HepG2 (cell line): ENCODE measurements around the gene CTDSP1. TPM values are rescaled to one million over a fixed set of nuclear protein-coding genes. Genes with fewer than 3 reads are reported as not detected.

Experiments used
- CSRNP1 ChIP-seq: sonication (generic); formaldehyde crosslinking; IDR thresholded peaks from 2 replicates; pipeline ENCODE4 v1.8.1; 2023; ENCODE audit warnings: mild to moderate bottlenecking, missing genetic modification reagents
- GATA4 ChIP-seq: sonication (generic); IDR thresholded peaks from 2 replicates; pipeline ENCODE4 v1.6.1; 2016; ENCODE audit warnings: antibody characterized with exemption, low read depth, borderline replicate concordance
- JARID2 ChIP-seq: sonication (generic); formaldehyde crosslinking; IDR thresholded peaks from 2 replicates; pipeline ENCODE4 v1.8.1; 2023; ENCODE audit warnings: missing genetic modification reagents, inconsistent platforms; ENCODE audit not compliant: insufficient replicate concordance
- KDM5A ChIP-seq: fragments of 200-600 bp; sonication (generic); IDR thresholded peaks from 2 replicates; pipeline ENCODE4 v1.7.0; 2018; ENCODE audit warnings: antibody characterized with exemption, mild to moderate bottlenecking, low read length, borderline replicate concordance
- NPAS2 ChIP-seq: sonication (generic); formaldehyde crosslinking; IDR thresholded peaks from 2 replicates; pipeline ENCODE4 v1.8.0; 2022; ENCODE audit warnings: mild to moderate bottlenecking, missing genetic modification reagents, borderline replicate concordance
- XRCC5 ChIP-seq: fragments of 200-400 bp; formaldehyde crosslinking; optimal IDR thresholded peaks from 2 replicates; pipeline ENCODE3; 2017; ENCODE audit warnings: mild to moderate bottlenecking, low read length
- ZBTB7B ChIP-seq: sonication (generic); formaldehyde crosslinking; IDR thresholded peaks from 2 replicates; pipeline ENCODE4 v1.4.0; 2020; ENCODE audit warnings: missing genetic modification reagents
- ZFP62 ChIP-seq: sonication (generic); formaldehyde crosslinking; IDR thresholded peaks from 2 replicates; pipeline ENCODE4 v1.4.0; 2020; ENCODE audit warnings: missing genetic modification reagents
- ZNF264 ChIP-seq: sonication (generic); formaldehyde crosslinking; IDR thresholded peaks from 2 replicates; pipeline ENCODE4 v1.4.0; 2020; ENCODE audit warnings: missing genetic modification reagents
- ZNF703 ChIP-seq: sonication (generic); formaldehyde crosslinking; IDR thresholded peaks from 2 replicates; pipeline ENCODE4 v1.5.1; 2020; ENCODE audit warnings: missing genetic modification reagents, mild to moderate bottlenecking, moderate library complexity, borderline replicate concordance
- ZNF737 ChIP-seq: sonication (generic); formaldehyde crosslinking; IDR thresholded peaks from 2 replicates; pipeline ENCODE4 v1.5.0; 2020; ENCODE audit warnings: missing genetic modification reagents, mild to moderate bottlenecking, borderline replicate concordance
- ZNF776 ChIP-seq: sonication (generic); formaldehyde crosslinking; IDR thresholded peaks from 2 replicates; pipeline ENCODE4 v1.4.0; 2020; ENCODE audit warnings: mild to moderate bottlenecking, missing genetic modification reagents
- polyA plus RNA-seq, 8 experiments: library from polyadenylated mRNA; depleted of rRNA in 3 of 8; stranded (reverse) in 7 of 8; unstranded in 1 of 8; fragments of >200 nt; fragmentation: Illumina TruSeq in 4 of 8; extraction: Trizol in 4 of 8; gene quantifications; 2 replicates each; pipeline versions ENCODE4 v1.2.1 to v1.2.3, GENCODE V29; 2011 to 2016; ENCODE audit warnings: low read depth in 4 of 8, missing spikeins in 1 of 8, mixed read lengths in 1 of 8; ENCODE audit not compliant: insufficient read depth in 1 of 8
- total RNA-seq, 5 experiments: library from RNA; depleted of rRNA; stranded (reverse); fragments of >200 nt; fragmentation: Illumina TruSeq; extraction: Trizol; gene quantifications; 2 replicates each; pipeline ENCODE4 v1.2.3, GENCODE V29; 2016; ENCODE audit warnings: low read depth in 1 of 5
- TF ChIP-seq, protein P1 (sequence below): sonication (generic); formaldehyde crosslinking; IDR thresholded peaks from 2 replicates; pipeline ENCODE4 v1.9.0; 2021; ENCODE audit warnings: mild to moderate bottlenecking, missing genetic modification reagents
- TF ChIP-seq, protein P2 (sequence below): sonication (generic); formaldehyde crosslinking; IDR thresholded peaks from 2 replicates; pipeline ENCODE4 v1.4.0; 2020; ENCODE audit warnings: missing genetic modification reagents, low read depth, mild to moderate bottlenecking, borderline replicate concordance
- TF ChIP-seq, protein P3 (sequence below): sonication (generic); formaldehyde crosslinking; IDR thresholded peaks from 2 replicates; pipeline ENCODE4 v1.8.0; 2022; ENCODE audit warnings: missing genetic modification reagents, mild to moderate bottlenecking, moderate library complexity, borderline replicate concordance
- TF ChIP-seq, protein P4 (sequence below): IDR thresholded peaks from 2 replicates; pipeline ENCODE4 v1.6.1; 2016; ENCODE audit warnings: mild to moderate bottlenecking

The CTDSP1 gene
- total and polyA plus RNA-seq, 2 of the 13 experiments (the other 11 are each of a cell fraction or from before 2014, with no cell fraction given): 91.0 to 268 TPM

GRCh38 chr2:218418717-218419458 lies 19.2 kb downstream of the CTDSP1 start, which contains the start of gene VIL1 (continued):
- TF ChIP-seq, protein P1, sequence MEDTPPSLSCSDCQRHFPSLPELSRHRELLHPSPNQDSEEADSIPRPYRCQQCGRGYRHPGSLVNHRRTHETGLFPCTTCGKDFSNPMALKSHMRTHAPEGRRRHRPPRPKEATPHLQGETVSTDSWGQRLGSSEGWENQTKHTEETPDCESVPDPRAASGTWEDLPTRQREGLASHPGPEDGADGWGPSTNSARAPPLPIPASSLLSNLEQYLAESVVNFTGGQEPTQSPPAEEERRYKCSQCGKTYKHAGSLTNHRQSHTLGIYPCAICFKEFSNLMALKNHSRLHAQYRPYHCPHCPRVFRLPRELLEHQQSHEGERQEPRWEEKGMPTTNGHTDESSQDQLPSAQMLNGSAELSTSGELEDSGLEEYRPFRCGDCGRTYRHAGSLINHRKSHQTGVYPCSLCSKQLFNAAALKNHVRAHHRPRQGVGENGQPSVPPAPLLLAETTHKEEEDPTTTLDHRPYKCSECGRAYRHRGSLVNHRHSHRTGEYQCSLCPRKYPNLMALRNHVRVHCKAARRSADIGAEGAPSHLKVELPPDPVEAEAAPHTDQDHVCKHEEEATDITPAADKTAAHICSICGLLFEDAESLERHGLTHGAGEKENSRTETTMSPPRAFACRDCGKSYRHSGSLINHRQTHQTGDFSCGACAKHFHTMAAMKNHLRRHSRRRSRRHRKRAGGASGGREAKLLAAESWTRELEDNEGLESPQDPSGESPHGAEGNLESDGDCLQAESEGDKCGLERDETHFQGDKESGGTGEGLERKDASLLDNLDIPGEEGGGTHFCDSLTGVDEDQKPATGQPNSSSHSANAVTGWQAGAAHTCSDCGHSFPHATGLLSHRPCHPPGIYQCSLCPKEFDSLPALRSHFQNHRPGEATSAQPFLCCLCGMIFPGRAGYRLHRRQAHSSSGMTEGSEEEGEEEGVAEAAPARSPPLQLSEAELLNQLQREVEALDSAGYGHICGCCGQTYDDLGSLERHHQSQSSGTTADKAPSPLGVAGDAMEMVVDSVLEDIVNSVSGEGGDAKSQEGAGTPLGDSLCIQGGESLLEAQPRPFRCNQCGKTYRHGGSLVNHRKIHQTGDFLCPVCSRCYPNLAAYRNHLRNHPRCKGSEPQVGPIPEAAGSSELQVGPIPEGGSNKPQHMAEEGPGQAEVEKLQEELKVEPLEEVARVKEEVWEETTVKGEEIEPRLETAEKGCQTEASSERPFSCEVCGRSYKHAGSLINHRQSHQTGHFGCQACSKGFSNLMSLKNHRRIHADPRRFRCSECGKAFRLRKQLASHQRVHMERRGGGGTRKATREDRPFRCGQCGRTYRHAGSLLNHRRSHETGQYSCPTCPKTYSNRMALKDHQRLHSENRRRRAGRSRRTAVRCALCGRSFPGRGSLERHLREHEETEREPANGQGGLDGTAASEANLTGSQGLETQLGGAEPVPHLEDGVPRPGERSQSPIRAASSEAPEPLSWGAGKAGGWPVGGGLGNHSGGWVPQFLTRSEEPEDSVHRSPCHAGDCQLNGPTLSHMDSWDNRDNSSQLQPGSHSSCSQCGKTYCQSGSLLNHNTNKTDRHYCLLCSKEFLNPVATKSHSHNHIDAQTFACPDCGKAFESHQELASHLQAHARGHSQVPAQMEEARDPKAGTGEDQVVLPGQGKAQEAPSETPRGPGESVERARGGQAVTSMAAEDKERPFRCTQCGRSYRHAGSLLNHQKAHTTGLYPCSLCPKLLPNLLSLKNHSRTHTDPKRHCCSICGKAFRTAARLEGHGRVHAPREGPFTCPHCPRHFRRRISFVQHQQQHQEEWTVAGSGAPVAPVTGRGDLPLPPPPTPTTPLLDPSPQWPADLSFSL (CRISPR knock-in tag): no peak
- TF ChIP-seq, protein P2, sequence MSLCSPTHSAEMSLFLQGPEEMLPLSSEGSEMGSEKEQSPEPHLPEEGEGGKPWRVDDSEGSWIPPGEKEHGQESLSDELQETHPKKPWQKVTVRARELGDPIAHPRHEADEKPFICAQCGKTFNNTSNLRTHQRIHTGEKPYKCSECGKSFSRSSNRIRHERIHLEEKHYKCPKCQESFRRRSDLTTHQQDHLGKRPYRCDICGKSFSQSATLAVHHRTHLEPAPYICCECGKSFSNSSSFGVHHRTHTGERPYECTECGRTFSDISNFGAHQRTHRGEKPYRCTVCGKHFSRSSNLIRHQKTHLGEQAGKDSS (CRISPR knock-in tag): no peak
- TF ChIP-seq ZFP62 (CRISPR knock-in tag) (no peak), ZNF737 (CRISPR knock-in tag) (no peak), NPAS2 (no peak), ZNF703 (CRISPR knock-in tag) (no peak), KDM5A (peak; percentile 50; the same call in 1 of the 2 replicates), JARID2 (CRISPR knock-in tag) (no peak), ZNF264 (CRISPR knock-in tag) (peak; percentile 98), CSRNP1 (CRISPR knock-in tag) (no peak), ZBTB7B (CRISPR knock-in tag) (peak; percentile 73), XRCC5 (peak; percentile 74), ZNF776 (CRISPR knock-in tag) (no peak), GATA4 (0 out of 2 replicates have a peak, but pooled peaks have one; percentile 52)
- TF ChIP-seq, protein P3, sequence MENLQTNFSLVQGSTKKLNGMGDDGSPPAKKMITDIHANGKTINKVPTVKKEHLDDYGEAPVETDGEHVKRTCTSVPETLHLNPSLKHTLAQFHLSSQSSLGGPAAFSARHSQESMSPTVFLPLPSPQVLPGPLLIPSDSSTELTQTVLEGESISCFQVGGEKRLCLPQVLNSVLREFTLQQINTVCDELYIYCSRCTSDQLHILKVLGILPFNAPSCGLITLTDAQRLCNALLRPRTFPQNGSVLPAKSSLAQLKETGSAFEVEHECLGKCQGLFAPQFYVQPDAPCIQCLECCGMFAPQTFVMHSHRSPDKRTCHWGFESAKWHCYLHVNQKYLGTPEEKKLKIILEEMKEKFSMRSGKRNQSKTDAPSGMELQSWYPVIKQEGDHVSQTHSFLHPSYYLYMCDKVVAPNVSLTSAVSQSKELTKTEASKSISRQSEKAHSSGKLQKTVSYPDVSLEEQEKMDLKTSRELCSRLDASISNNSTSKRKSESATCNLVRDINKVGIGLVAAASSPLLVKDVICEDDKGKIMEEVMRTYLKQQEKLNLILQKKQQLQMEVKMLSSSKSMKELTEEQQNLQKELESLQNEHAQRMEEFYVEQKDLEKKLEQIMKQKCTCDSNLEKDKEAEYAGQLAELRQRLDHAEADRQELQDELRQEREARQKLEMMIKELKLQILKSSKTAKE (CRISPR knock-in tag): no peak
- TF ChIP-seq, protein P4, sequence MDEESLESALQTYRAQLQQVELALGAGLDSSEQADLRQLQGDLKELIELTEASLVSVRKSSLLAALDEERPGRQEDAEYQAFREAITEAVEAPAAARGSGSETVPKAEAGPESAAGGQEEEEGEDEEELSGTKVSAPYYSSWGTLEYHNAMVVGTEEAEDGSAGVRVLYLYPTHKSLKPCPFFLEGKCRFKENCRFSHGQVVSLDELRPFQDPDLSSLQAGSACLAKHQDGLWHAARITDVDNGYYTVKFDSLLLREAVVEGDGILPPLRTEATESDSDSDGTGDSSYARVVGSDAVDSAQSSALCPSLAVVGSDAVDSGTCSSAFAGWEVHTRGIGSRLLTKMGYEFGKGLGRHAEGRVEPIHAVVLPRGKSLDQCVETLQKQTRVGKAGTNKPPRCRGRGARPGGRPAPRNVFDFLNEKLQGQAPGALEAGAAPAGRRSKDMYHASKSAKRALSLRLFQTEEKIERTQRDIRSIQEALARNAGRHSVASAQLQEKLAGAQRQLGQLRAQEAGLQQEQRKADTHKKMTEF (CRISPR knock-in tag): peak; percentile 82
